ENCODE results near the gene EVPLL. TPM values are rescaled to one million over a fixed set of nuclear protein-coding genes. Genes with fewer than 3 reads are reported as not detected.
"Not testable (repeated sequence)": the region's sequence is repeated elsewhere in the genome, so short reads cannot be mapped to it uniquely, and the experiment has no call there.

Gene EVPLL
- not detected for total RNA-seq
- under 1 TPM in 2 of 8 donors, not detected in 6; 0.23 to 0.25 TPM for polyA plus RNA-seq (ENCODE audit: insufficient read depth in 1 of 8, insufficient read length in 8 of 8, low replicate concordance in 1 of 8)
- long read RNA-seq, donor 1 = 0 reads
- long read RNA-seq, donor 2 = 0 reads
- long read RNA-seq, donor 3 = 0 reads
- long read RNA-seq, donor 4 = 0 reads
- long read RNA-seq, donor 5 = 0 reads
- long read RNA-seq, donor 6 = 0 reads
- long read RNA-seq, donor 7 = 0 reads
- long read RNA-seq, donor 8 = 0 reads
- long read RNA-seq, donor 9 = 0 reads
- long read RNA-seq, donor 10 = 0 reads
- long read RNA-seq, donor 11 = 0 reads

GRCh38 chr17:18377437-18378204 is at the start of gene EVPLL:
TSS of gene EVPLL (plus strand) at chr17:18377778. CDS start at chr17:18380938, 3,160 bp downstream.
- 67% methylated on average over 18 of the region's 20 CpGs for WGBS (ENCODE audit: insufficient coverage)
- H3K27ac ChIP-seq (ENCODE audit: low read length) = no peak within 1 kb of the TSS
- no peaks in the 10 kb centered on the region for H3K4me1 ChIP-seq (ENCODE audit: control insufficient read depth, insufficient read depth, low read length)
- no peak for DNase-seq
- no peak within 1 kb of the TSS for H3K4me3 ChIP-seq (ENCODE audit: low read length)
- peaks cover 4% of the 10 kb centered on the region for H3K9me3 ChIP-seq (replicated peaks; ENCODE audit: control insufficient read depth, low read depth, low read length)
- no peaks in the 10 kb centered on the region for H3K36me3 ChIP-seq (ENCODE audit: control insufficient read depth, insufficient read depth, low read length)
- H3K27me3 ChIP-seq (ENCODE audit: control insufficient read depth, insufficient read depth, low read length) = peaks cover 10% of the 10 kb centered on the region

- 92% methylated on average over 8 of the region's 9 CpGs for WGBS (ENCODE audit: insufficient coverage)
- Histone ChIP-seq H3K36me3 (ENCODE audit: control insufficient read depth, insufficient read depth, low read length) (peaks cover 70% of the 10 kb centered on the region), H3K4me1 (ENCODE audit: control insufficient read depth, insufficient read depth, low read length) (no peaks in the 10 kb centered on the region), H3K27me3 (ENCODE audit: control insufficient read depth, insufficient read depth, low read length) (no peaks in the 10 kb centered on the region), H3K4me3 (ENCODE audit: low read length) (no peak overlapping the region), H3K9me3 (replicated peaks; ENCODE audit: control insufficient read depth, low read depth, low read length) (no peaks in the 10 kb centered on the region), H3K27ac (ENCODE audit: low read length) (no peak overlapping the region)
- no peak for DNase-seq
Observed at GRCh38 chr17:18328643-18329204, 48.9 kb upstream of the EVPLL start.

- Histone ChIP-seq H3K9me3 (replicated peaks; ENCODE audit: control insufficient read depth, low read depth, low read length) (no peaks in the 10 kb centered on the region), H3K27me3 (ENCODE audit: control insufficient read depth, insufficient read depth, low read length) (no peaks in the 10 kb centered on the region), H3K27ac (ENCODE audit: low read length) (no peak overlapping the region), H3K36me3 (ENCODE audit: control insufficient read depth, insufficient read depth, low read length) (peaks cover 66% of the 10 kb centered on the region), H3K4me3 (ENCODE audit: low read length) (no peak overlapping the region), H3K4me1 (ENCODE audit: control insufficient read depth, insufficient read depth, low read length) (no peaks in the 10 kb centered on the region)
- DNase-seq = no peak
- 83% methylated on average over 4 of the region's 9 CpGs for WGBS (ENCODE audit: insufficient coverage)
Observed at GRCh38 chr17:18331879-18332278, 45.7 kb upstream of the EVPLL start.

GRCh38 chr17:18332909-18333489 is 44.6 kb upstream of the EVPLL start:
- WGBS (ENCODE audit: insufficient coverage) = no CpG with 5 or more reads among the region's 4 CpGs
- Histone ChIP-seq H3K27me3 (ENCODE audit: control insufficient read depth, insufficient read depth, low read length) (no peaks in the 10 kb centered on the region), H3K4me1 (ENCODE audit: control insufficient read depth, insufficient read depth, low read length) (no peaks in the 10 kb centered on the region), H3K36me3 (ENCODE audit: control insufficient read depth, insufficient read depth, low read length) (peaks cover 62% of the 10 kb centered on the region), H3K9me3 (replicated peaks; ENCODE audit: control insufficient read depth, low read depth, low read length) (no peaks in the 10 kb centered on the region), H3K4me3 (ENCODE audit: low read length) (no peak overlapping the region), H3K27ac (ENCODE audit: low read length) (no peak overlapping the region)
- no peak for DNase-seq

GRCh38 chr17:18338158-18338557 is 39.4 kb upstream of the EVPLL start:
- H3K4me1 ChIP-seq (ENCODE audit: control insufficient read depth, insufficient read depth, low read length); H3K27me3 ChIP-seq (ENCODE audit: control insufficient read depth, insufficient read depth, low read length); H3K27ac ChIP-seq (ENCODE audit: low read length); H3K4me3 ChIP-seq (ENCODE audit: low read length); DNase-seq; H3K9me3 ChIP-seq (replicated peaks; ENCODE audit: control insufficient read depth, low read depth, low read length): not testable (repeated sequence)
- peaks cover 60% of the 10 kb centered on the region for H3K36me3 ChIP-seq (ENCODE audit: control insufficient read depth, insufficient read depth, low read length)
- 96% methylated on average over 17 of the region's 25 CpGs for WGBS (ENCODE audit: insufficient coverage)

- DNase-seq = no peak
- H3K27ac ChIP-seq (ENCODE audit: low read length) = no peak overlapping the region
- WGBS (ENCODE audit: insufficient coverage) = 90% methylated on average over 12 of the region's 13 CpGs
- no peaks in the 10 kb centered on the region for H3K4me1 ChIP-seq (ENCODE audit: control insufficient read depth, insufficient read depth, low read length)
- H3K36me3 ChIP-seq (ENCODE audit: control insufficient read depth, insufficient read depth, low read length) = peaks cover 55% of the 10 kb centered on the region
- H3K9me3 ChIP-seq (replicated peaks; ENCODE audit: control insufficient read depth, low read depth, low read length) = no peaks in the 10 kb centered on the region
- no peak overlapping the region for H3K4me3 ChIP-seq (ENCODE audit: low read length)
- H3K27me3 ChIP-seq (ENCODE audit: control insufficient read depth, insufficient read depth, low read length) = no peaks in the 10 kb centered on the region
Observed at GRCh38 chr17:18339933-18340332, 37.6 kb upstream of the EVPLL start.

- H3K9me3 ChIP-seq (replicated peaks; ENCODE audit: control insufficient read depth, low read depth, low read length) = no peaks in the 10 kb centered on the region
- WGBS (ENCODE audit: insufficient coverage) = 95% methylated on average over 2 of the region's 5 CpGs
- no peak for DNase-seq
- no peaks in the 10 kb centered on the region for H3K27me3 ChIP-seq (ENCODE audit: control insufficient read depth, insufficient read depth, low read length)
- no peaks in the 10 kb centered on the region for H3K4me1 ChIP-seq (ENCODE audit: control insufficient read depth, insufficient read depth, low read length)
- no peak overlapping the region for H3K27ac ChIP-seq (ENCODE audit: low read length)
- H3K36me3 ChIP-seq (ENCODE audit: control insufficient read depth, insufficient read depth, low read length) = peaks cover 67% of the 10 kb centered on the region
- no peak overlapping the region for H3K4me3 ChIP-seq (ENCODE audit: low read length)
Observed at GRCh38 chr17:18344021-18344420, 33.6 kb upstream of the EVPLL start.

GRCh38 chr17:18353541-18353940 is 24.0 kb upstream of the EVPLL start:
- Histone ChIP-seq H3K27me3 (ENCODE audit: control insufficient read depth, insufficient read depth, low read length) (no peaks in the 10 kb centered on the region), H3K27ac (ENCODE audit: low read length) (no peak overlapping the region), H3K36me3 (ENCODE audit: control insufficient read depth, insufficient read depth, low read length) (peaks cover 36% of the 10 kb centered on the region), H3K4me1 (ENCODE audit: control insufficient read depth, insufficient read depth, low read length) (no peaks in the 10 kb centered on the region), H3K4me3 (ENCODE audit: low read length) (no peak overlapping the region), H3K9me3 (replicated peaks; ENCODE audit: control insufficient read depth, low read depth, low read length) (no peaks in the 10 kb centered on the region)
- no peak for DNase-seq
- 86% methylated on average over 2 of the region's 6 CpGs for WGBS (ENCODE audit: insufficient coverage)

- Histone ChIP-seq H3K27me3 (ENCODE audit: control insufficient read depth, insufficient read depth, low read length) (no peaks in the 10 kb centered on the region), H3K4me1 (ENCODE audit: control insufficient read depth, insufficient read depth, low read length) (no peaks in the 10 kb centered on the region), H3K27ac (ENCODE audit: low read length) (no peak overlapping the region), H3K9me3 (replicated peaks; ENCODE audit: control insufficient read depth, low read depth, low read length) (no peaks in the 10 kb centered on the region), H3K36me3 (ENCODE audit: control insufficient read depth, insufficient read depth, low read length) (peaks cover 40% of the 10 kb centered on the region), H3K4me3 (ENCODE audit: low read length) (no peak overlapping the region)
- 60% methylated on average over 4 of the region's 10 CpGs for WGBS (ENCODE audit: insufficient coverage)
- DNase-seq = peak; percentile 73
Observed at GRCh38 chr17:18356624-18357023, 21.0 kb upstream of the EVPLL start.

- Histone ChIP-seq H3K9me3 (replicated peaks; ENCODE audit: control insufficient read depth, low read depth, low read length) (no peaks in the 10 kb centered on the region), H3K4me3 (ENCODE audit: low read length) (no peak overlapping the region), H3K4me1 (ENCODE audit: control insufficient read depth, insufficient read depth, low read length) (peaks cover 11% of the 10 kb centered on the region), H3K36me3 (ENCODE audit: control insufficient read depth, insufficient read depth, low read length) (peaks cover 21% of the 10 kb centered on the region), H3K27ac (ENCODE audit: low read length) (no peak overlapping the region), H3K27me3 (ENCODE audit: control insufficient read depth, insufficient read depth, low read length) (no peaks in the 10 kb centered on the region)
- 86% methylated on average over 7 of the region's 8 CpGs for WGBS (ENCODE audit: insufficient coverage)
- no peak for DNase-seq
Observed at GRCh38 chr17:18360518-18360917, 17.1 kb upstream of the EVPLL start.
